ENCODE measurements around the gene LAMP1. TPM values are rescaled to one million over a fixed set of nuclear protein-coding genes. Genes with fewer than 3 reads are reported as not detected.
A peak's percentile ranks its signal among the peaks of the same experiment; 100 is the strongest.

The LAMP1 gene
- total and polyA plus RNA-seq, 2 donors (not counting 1 experiment from before 2014, with no cell fraction given): 52.1 to 96.1 TPM

DNA sequence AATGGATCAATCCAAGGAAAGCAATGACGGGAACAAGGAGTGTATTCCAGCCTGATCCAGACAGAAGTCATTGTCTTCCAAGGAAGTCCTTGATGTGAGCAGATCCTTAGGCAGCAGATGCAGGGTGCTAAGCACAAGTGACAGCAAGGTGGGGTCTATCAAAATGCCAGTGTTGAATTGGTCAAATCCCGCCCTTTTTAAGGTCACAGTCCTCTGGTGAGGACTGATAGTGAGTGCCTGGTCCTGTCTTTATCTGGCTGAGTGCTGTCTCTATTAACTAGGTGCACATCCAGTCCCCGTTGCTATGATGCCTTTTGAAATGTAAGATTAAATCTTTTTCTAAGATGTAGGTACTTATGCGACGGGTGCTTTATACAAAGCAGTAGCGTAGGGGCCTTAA lies 1.3 kb upstream of the LAMP1 start:
- no peak overlapping the region for H3K27ac ChIP-seq (ENCODE audit: low read length in 2 of 2)
- no peak overlapping the region for H3K9ac ChIP-seq (ENCODE audit: low read length)
- H3K27me3 Mint-ChIP-seq: peaks cover 19% of the 10 kb centered on the region
- H3K4me3 Mint-ChIP-seq: peak overlapping the region; percentile 99
- ChIA-PET CTCF (no interaction called here), POLR2A (no interaction called here)
- H2AFZ ChIP-seq (ENCODE audit: insufficient read depth, low read depth, low read length, poor library complexity, severe bottlenecking): no peak overlapping the region
- peaks cover 4% of the 10 kb centered on the region for H3K9me3 Mint-ChIP-seq (ENCODE audit: insufficient read depth)
- no peak overlapping the region for H3K4me3 ChIP-seq (ENCODE audit: control extremely low read depth in 1 of 5, extremely low read depth in 1 of 5, insufficient read depth in 1 of 5, low read depth in 2 of 5, low read length in 4 of 5)
- 100% methylated on average over 2 of the region's 6 CpGs for WGBS (ENCODE audit: insufficient coverage)
- H3K27ac Mint-ChIP-seq: peak overlapping the region; percentile 100
- DNase-seq (peak; percentile 12), ATAC-seq (ENCODE audit: low read depth) (no peak)
- H4K20me1 ChIP-seq (ENCODE audit: control insufficient read depth, insufficient read depth, low read length, poor library complexity, severe bottlenecking): peaks cover 25% of the 10 kb centered on the region
- no peak overlapping the region for H3K4me2 ChIP-seq (replicated peaks; ENCODE audit: low read depth, low read length, poor library complexity, severe bottlenecking)
- no peaks in the 10 kb centered on the region for H3K36me3 ChIP-seq (replicated peaks in 1 of 2; ENCODE audit: control extremely low read depth in 1 of 2, control insufficient read depth in 1 of 2, extremely low read depth in 1 of 2, insufficient read depth in 2 of 2, low read length in 1 of 2)
- peaks cover 0 to 13% (median 0%) of the 10 kb centered on the region in 3 donors for H3K9me3 ChIP-seq (ENCODE audit: control extremely low read depth in 1 of 3, control insufficient read depth in 2 of 3, insufficient read depth in 1 of 3, low read length in 2 of 3)
- H3K4me1 ChIP-seq (ENCODE audit: control insufficient read depth in 2 of 2, insufficient read depth in 2 of 2, low read length in 2 of 2): peaks cover 18 to 34% of the 10 kb centered on the region in 2 donors
- intact Hi-C loops (cut with micrococcal nuclease): loop anchor here (5.0 kb wide), 3 partner anchors 97 to 152 kb away; no protein-coding TSS in a partner anchor
- peaks cover 0 to 29% (median 5%) of the 10 kb centered on the region in 4 experiments for H3K27me3 ChIP-seq (replicated peaks in 1 of 4; ENCODE audit: control extremely low read depth in 1 of 4, control insufficient read depth in 3 of 4, insufficient read depth in 4 of 4, low read length in 3 of 4)
- TF ChIP-seq EZH2 (IDR thresholded peaks at IDR 0.05; ENCODE audit: borderline replicate concordance, insufficient read depth, low read depth, low read length, poor library complexity, severe bottlenecking): no peak
- TF ChIP-seq, protein P1, sequence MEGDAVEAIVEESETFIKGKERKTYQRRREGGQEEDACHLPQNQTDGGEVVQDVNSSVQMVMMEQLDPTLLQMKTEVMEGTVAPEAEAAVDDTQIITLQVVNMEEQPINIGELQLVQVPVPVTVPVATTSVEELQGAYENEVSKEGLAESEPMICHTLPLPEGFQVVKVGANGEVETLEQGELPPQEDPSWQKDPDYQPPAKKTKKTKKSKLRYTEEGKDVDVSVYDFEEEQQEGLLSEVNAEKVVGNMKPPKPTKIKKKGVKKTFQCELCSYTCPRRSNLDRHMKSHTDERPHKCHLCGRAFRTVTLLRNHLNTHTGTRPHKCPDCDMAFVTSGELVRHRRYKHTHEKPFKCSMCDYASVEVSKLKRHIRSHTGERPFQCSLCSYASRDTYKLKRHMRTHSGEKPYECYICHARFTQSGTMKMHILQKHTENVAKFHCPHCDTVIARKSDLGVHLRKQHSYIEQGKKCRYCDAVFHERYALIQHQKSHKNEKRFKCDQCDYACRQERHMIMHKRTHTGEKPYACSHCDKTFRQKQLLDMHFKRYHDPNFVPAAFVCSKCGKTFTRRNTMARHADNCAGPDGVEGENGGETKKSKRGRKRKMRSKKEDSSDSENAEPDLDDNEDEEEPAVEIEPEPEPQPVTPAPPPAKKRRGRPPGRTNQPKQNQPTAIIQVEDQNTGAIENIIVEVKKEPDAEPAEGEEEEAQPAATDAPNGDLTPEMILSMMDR (IDR thresholded peaks at IDR 0.05): no peak
- peaks cover 35% of the 10 kb centered on the region for H3K79me2 ChIP-seq (ENCODE audit: control insufficient read depth, insufficient read depth, low read length)
- peaks cover 43% of the 10 kb centered on the region for H3K4me1 Mint-ChIP-seq

DNA sequence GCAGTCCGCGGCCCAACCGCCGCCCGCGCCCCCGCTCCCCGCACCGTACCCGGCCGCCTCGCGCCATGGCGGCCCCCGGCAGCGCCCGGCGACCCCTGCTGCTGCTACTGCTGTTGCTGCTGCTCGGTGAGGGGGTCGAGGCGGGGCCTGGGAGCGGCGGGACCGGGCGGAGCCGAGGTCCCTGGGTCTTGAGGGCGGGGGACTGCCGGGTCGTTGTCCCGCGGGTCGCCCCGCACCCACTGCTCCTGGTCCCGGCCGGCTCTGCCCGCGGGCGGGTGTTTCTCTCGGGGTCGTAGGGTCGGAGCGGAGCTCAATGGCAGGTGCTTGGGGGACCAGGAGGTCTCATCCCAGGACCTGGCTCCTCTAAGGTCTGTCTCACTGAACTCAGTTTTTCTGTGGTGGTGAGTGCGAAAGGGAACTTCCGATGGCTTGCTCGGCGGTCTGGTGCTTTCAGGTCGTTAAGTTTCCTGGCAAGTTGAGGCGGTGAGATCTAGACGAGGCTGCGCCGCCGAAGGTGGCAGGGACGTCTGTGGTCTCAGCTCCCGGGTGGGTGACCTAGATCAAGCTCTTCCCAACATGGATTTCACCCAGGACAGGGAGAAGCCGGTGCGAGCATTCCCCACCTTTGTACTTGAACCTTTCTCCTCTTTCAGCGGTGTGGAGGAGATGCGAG lies 467 bp downstream of the LAMP1 start:
- H3K9me3 Mint-ChIP-seq (ENCODE audit: insufficient read depth): peaks cover 4% of the 10 kb centered on the region
- POLR2A ChIA-PET: interaction anchor here (1.2 to 1.5 kb wide), 2 partner anchors 66 to 88 kb away, joined by 3 to 12 read pairs; partner anchors contain the start of genes CUL4A and PCID2
- H3K27me3 ChIP-seq (replicated peaks in 1 of 4; ENCODE audit: control extremely low read depth in 1 of 4, control insufficient read depth in 3 of 4, insufficient read depth in 4 of 4, low read length in 3 of 4): peaks cover 0 to 14% (median 3%) of the 10 kb centered on the region in 4 experiments
- H3K4me3 ChIP-seq (ENCODE audit: control extremely low read depth in 1 of 5, extremely low read depth in 1 of 5, insufficient read depth in 1 of 5, low read depth in 2 of 5, low read length in 4 of 5): peak overlapping the region; percentile 43 to 86 (median 78)
- peak overlapping the region; percentile 99 for H3K4me3 Mint-ChIP-seq
- ATAC-seq (ENCODE audit: low read depth): peak; percentile 32
- H3K9ac ChIP-seq (ENCODE audit: low read length): peak overlapping the region; percentile 88
- peaks cover 0 to 2% of the 10 kb centered on the region in 2 experiments for H3K36me3 ChIP-seq (replicated peaks in 1 of 2; ENCODE audit: control extremely low read depth in 1 of 2, control insufficient read depth in 1 of 2, extremely low read depth in 1 of 2, insufficient read depth in 2 of 2, low read length in 1 of 2)
- peaks cover 31% of the 10 kb centered on the region for H4K20me1 ChIP-seq (ENCODE audit: control insufficient read depth, insufficient read depth, low read length, poor library complexity, severe bottlenecking)
- TF ChIP-seq, protein P1 (IDR thresholded peaks at IDR 0.05): no peak
- TF ChIP-seq EZH2 (IDR thresholded peaks at IDR 0.05; ENCODE audit: borderline replicate concordance, insufficient read depth, low read depth, low read length, poor library complexity, severe bottlenecking): no peak
- peaks cover 36% of the 10 kb centered on the region for H3K4me1 Mint-ChIP-seq
- WGBS (ENCODE audit: insufficient coverage): under 1% methylated on average over 54 of the region's 58 CpGs
- DNase-seq: peak; percentile 83
- CTCF ChIA-PET: interaction anchor here (0.8 to 0.9 kb wide), 2 partner anchors 39 to 328 kb away, joined by 3 read pairs; no protein-coding TSS in a partner anchor
- H3K27ac ChIP-seq (ENCODE audit: low read length in 2 of 2): peak overlapping the region; percentile 76 to 93
- H3K4me1 ChIP-seq (ENCODE audit: control insufficient read depth in 2 of 2, insufficient read depth in 2 of 2, low read length in 2 of 2): peaks cover 12 to 26% of the 10 kb centered on the region in 2 donors
- intact Hi-C loops (cut with micrococcal nuclease): loop anchor here (1.0 to 5.0 kb wide), 4 partner anchors 89 to 150 kb away; partner anchors contain the start of gene PCID2
- peaks cover 50% of the 10 kb centered on the region for H3K79me2 ChIP-seq (ENCODE audit: control insufficient read depth, insufficient read depth, low read length)
- H3K27ac Mint-ChIP-seq: peak overlapping the region; percentile 100
- peaks cover 0 to 13% (median 0%) of the 10 kb centered on the region in 3 donors for H3K9me3 ChIP-seq (ENCODE audit: control extremely low read depth in 1 of 3, control insufficient read depth in 2 of 3, insufficient read depth in 1 of 3, low read length in 2 of 3)
- H3K4me2 ChIP-seq (replicated peaks; ENCODE audit: low read depth, low read length, poor library complexity, severe bottlenecking): peak overlapping the region; percentile 92
- peaks cover 8% of the 10 kb centered on the region for H3K27me3 Mint-ChIP-seq
- H2AFZ ChIP-seq (ENCODE audit: insufficient read depth, low read depth, low read length, poor library complexity, severe bottlenecking): peak overlapping the region; percentile 95
